HL-60/S4 treated with retinoic acid at 250 ng/mL for 4 days and 3 days (cell line): Measurements from ENCODE around the gene RNFT1.
"Not testable (repeated sequence)": the region's sequence is repeated elsewhere in the genome, so short reads cannot be mapped to it uniquely, and the experiment has no call there.

Source experiments
- in situ Hi-C: fragments of 300-500 bp; cut with MboI; formaldehyde crosslinking; loops from 2 replicates; pipeline ENCODE4 v1.7.0; 2022; ENCODE audit warnings: low sequenced_read_pairs

Gene RNFT1

GRCh38 chr17:59930121-59930520 lies 34.4 kb downstream of the RNFT1 start:
- in situ Hi-C loops, result not testable (repeated sequence)

GRCh38 chr17:59920637-59921036 lies 43.9 kb downstream of the RNFT1 start:
- in situ Hi-C loops, result loop anchor here (25.0 kb wide), 1 partner anchor 192 kb away; no protein-coding TSS in a partner anchor

- in situ Hi-C loops, result loop anchor here (25.0 kb wide), 1 partner anchor 196 kb away; no protein-coding TSS in a partner anchor
These were observed 48.1 kb downstream of the RNFT1 start for GRCh38 chr17:59916446-59916845.

- in situ Hi-C loops, result loop anchor here (25.0 kb wide), 1 partner anchor 198 kb away; no protein-coding TSS in a partner anchor
These were observed 50.2 kb downstream of the RNFT1 start for GRCh38 chr17:59914274-59914854.

- in situ Hi-C loops, result loop anchor here (25.0 kb wide), 1 partner anchor 205 kb away; no protein-coding TSS in a partner anchor
These were observed 57.1 kb downstream of the RNFT1 start for GRCh38 chr17:59907467-59907866.

- in situ Hi-C loops, result loop anchor here (25.0 kb wide), 1 partner anchor 209 kb away; no protein-coding TSS in a partner anchor
These were observed 61.1 kb downstream of the RNFT1 start for GRCh38 chr17:59903455-59903854.
